Lung (tissue), 12 donors: ENCODE data around the gene THADA. TPM values are rescaled to one million over a fixed set of nuclear protein-coding genes. Genes with fewer than 3 reads are reported as not detected.

ENCODE experiments used
- ATAC-seq: fragments of 200-7000 bp; cut with Tn5 transposase; one replicate; pipeline ENCODE4 v1.9.1; 2020; ENCODE audit warnings: moderate number of reproducible peaks; ENCODE audit not compliant: insufficient read depth, low FRiP score
- DNase-seq, 3 donors: peaks; one replicate each; pipeline ENCODE4 v3.0.0-alpha.2; 2013 to 2017
- H3K27ac ChIP-seq, 2 donors: one replicate each; pipeline ENCODE4 v1.5.1; 2013; ENCODE audit warnings: mild to moderate bottlenecking in 2 of 2, moderate library complexity in 2 of 2, control low read depth in 1 of 2, inconsistent platforms in 1 of 2, low read depth in 1 of 2, low read length in 1 of 2
- H3K27me3 ChIP-seq, 3 donors: one replicate each; pipeline ENCODE4 v1.5.1; 2013; ENCODE audit warnings: low read length in 2 of 3; ENCODE audit not compliant: control insufficient read depth in 3 of 3, insufficient read depth in 3 of 3
- H3K36me3 ChIP-seq, 4 donors: one replicate each; pipeline ENCODE4 v1.5.1; 2013; ENCODE audit warnings: low read length in 4 of 4, mild to moderate bottlenecking in 1 of 4, moderate library complexity in 1 of 4; ENCODE audit not compliant: control insufficient read depth in 4 of 4, insufficient read depth in 4 of 4
- H3K4me1 ChIP-seq, 5 donors: one replicate each; pipeline ENCODE4 v1.5.1; 2013; ENCODE audit warnings: low read length in 5 of 5, mild to moderate bottlenecking in 2 of 5, moderate library complexity in 1 of 5; ENCODE audit not compliant: control insufficient read depth in 5 of 5, insufficient read depth in 5 of 5
- H3K4me3 ChIP-seq: one replicate; pipeline ENCODE4 v1.5.1; 2013; ENCODE audit warnings: mild to moderate bottlenecking, control low read depth, moderate library complexity
- H3K9ac ChIP-seq, 2 donors: one replicate each; pipeline ENCODE4 v1.5.1; 2013; ENCODE audit warnings: low read length in 2 of 2, control low read depth in 1 of 2; ENCODE audit not compliant: insufficient read depth in 1 of 2
- H3K9me3 ChIP-seq, 4 donors: one replicate each; pipeline ENCODE4 v1.5.1; 2013; ENCODE audit warnings: low read length in 3 of 4, mild to moderate bottlenecking in 1 of 4, moderate library complexity in 1 of 4; ENCODE audit not compliant: control insufficient read depth in 4 of 4, insufficient read depth in 3 of 4
- CTCF ChIP-seq: IDR thresholded peaks from 2 replicates; pipeline ENCODE4 v1.5.1; 2012; ENCODE audit warnings: mild to moderate bottlenecking; ENCODE audit errors: control extremely low read depth, extremely low read depth
- WGBS, 2 donors: extraction: QIAGEN DNeasy Blood & Tissue Kit; methylation state at CpG; one replicate each; pipeline ENCODE4 v1.1.7; 2013; 5-methylcytosine and 5-hydroxymethylcytosine counted together
- polyA plus RNA-seq, 2 donors: library from polyadenylated mRNA; stranded (reverse); fragments of 200-250 nt; gene quantifications; one replicate each; pipeline ENCODE4 v1.2.1, GENCODE V29; 2013
- total RNA-seq, 2 donors: library from RNA; depleted of rRNA in 1 of 2; stranded (reverse); fragments of >200 nt in 1 of 2; gene quantifications; one replicate each; pipeline ENCODE4 v1.2.1, GENCODE V29; 2014 to 2021
- donor health status: control.
- donor health status: control.
- donor health status: Bipolar disorder and iron deficiency.
- donor health status: healthy.
- donor health status: DM: yes; HTN: yes; CAD: no.

Gene THADA
- total and polyA plus RNA-seq, 4 donors: 11.3 to 72.5 (median 25.2) TPM

- 79 to 88% methylated on average over 3 of the region's 3 CpGs for WGBS, 2 donors
- DNase-seq: no peak
- H3K9me3 ChIP-seq: peaks cover 0 to 2% (median 0%) of the 10 kb centered on the region in 4 donors
- peaks cover 0 to 2% (median 2%) of the 10 kb centered on the region in 4 donors for H3K36me3 ChIP-seq
- ATAC-seq: no peak
- H3K27me3 ChIP-seq: no peaks in the 10 kb centered on the region
- no peak overlapping the region for H3K27ac ChIP-seq
- no peak for TF ChIP-seq CTCF
- peaks cover 0 to 16% (median 4%) of the 10 kb centered on the region in 5 donors for H3K4me1 ChIP-seq
- no peak overlapping the region for H3K4me3 ChIP-seq
- H3K9ac ChIP-seq: no peak overlapping the region
These were observed 166.5 kb downstream of the THADA start for GRCh38 chr2:43429369-43429768.

- DNase-seq: no peak
- no peak overlapping the region for H3K9ac ChIP-seq
- peaks cover 0 to 16% (median 4%) of the 10 kb centered on the region in 5 donors for H3K4me1 ChIP-seq
- H3K4me3 ChIP-seq: no peak overlapping the region
- H3K27me3 ChIP-seq: no peaks in the 10 kb centered on the region
- no peak for ATAC-seq
- TF ChIP-seq CTCF: no peak
- peaks cover 0 to 2% (median 0%) of the 10 kb centered on the region in 4 donors for H3K9me3 ChIP-seq
- H3K27ac ChIP-seq: peak overlapping the region in 1 of 2 donors; percentile 73
- peaks cover 0 to 2% (median under 1%) of the 10 kb centered on the region in 4 donors for H3K36me3 ChIP-seq
- 93 to 96% methylated on average over 8 of the region's 8 CpGs for WGBS, 2 donors
These were observed 168.8 kb downstream of the THADA start for GRCh38 chr2:43427032-43427424.

- no peak overlapping the region for H3K9ac ChIP-seq
- H3K36me3 ChIP-seq: peaks cover 0 to 2% (median under 1%) of the 10 kb centered on the region in 4 donors
- no peaks in the 10 kb centered on the region for H3K27me3 ChIP-seq
- H3K4me1 ChIP-seq: peaks cover 0 to 16% (median 4%) of the 10 kb centered on the region in 5 donors
- H3K9me3 ChIP-seq: peaks cover 0 to 2% (median 0%) of the 10 kb centered on the region in 4 donors
- DNase-seq: peak; percentile 54 to 88 (median 78)
- WGBS, 2 donors: 52 to 57% methylated on average over 3 of the region's 3 CpGs
- TF ChIP-seq CTCF: no peak
- ATAC-seq: peak; percentile 86
- no peak overlapping the region for H3K4me3 ChIP-seq
- H3K27ac ChIP-seq: no peak overlapping the region
These were observed 169.4 kb downstream of the THADA start for GRCh38 chr2:43426305-43427031.
